ENCODE measurements around the gene CREB3L2. TPM values are rescaled to one million over a fixed set of nuclear protein-coding genes. Genes with fewer than 3 reads are reported as not detected.

CREB3L2 gene
- total RNA-seq, 2 experiments from 2014 or later, result 23.7 to 27.2 TPM

- ChIA-PET CTCF (interaction anchor here (0.6 kb wide), 1 partner anchor 18 kb away, joined by 5 read pairs; no protein-coding TSS in a partner anchor), POLR2A (no interaction called here)
These were observed 136.1 kb downstream of the CREB3L2 start for GRCh38 chr7:137865764-137866163.

- ChIA-PET POLR2A (no interaction called here), CTCF (no interaction called here)
These were observed 138.9 kb downstream of the CREB3L2 start for GRCh38 chr7:137862964-137863363.

- ChIA-PET POLR2A (no interaction called here), CTCF (no interaction called here)
These were observed 139.5 kb downstream of the CREB3L2 start for GRCh38 chr7:137862358-137862757.

- POLR2A ChIA-PET, result no interaction called here
- CTCF ChIA-PET, result no interaction called here
These were observed 141.3 kb downstream of the CREB3L2 start for GRCh38 chr7:137860542-137860941.

- CTCF ChIA-PET, result no interaction called here
These were observed 148.8 kb downstream of the CREB3L2 start for GRCh38 chr7:137853053-137853452.

GRCh38 chr7:137852108-137852507, 149.8 kb downstream of the CREB3L2 start:
- ChIA-PET CTCF (no interaction called here), POLR2A (no interaction called here)

More at GRCh38 chr7:137853053-137853452, 148.8 kb downstream of the CREB3L2 start:
- POLR2A ChIA-PET, result no interaction called here

GRCh38 chr7:137850972-137851945, 150.6 kb downstream of the CREB3L2 start:
- POLR2A ChIA-PET, result no interaction called here

GRCh38 chr7:137850571-137850970, 151.3 kb downstream of the CREB3L2 start:
- ChIA-PET CTCF (no interaction called here), POLR2A (no interaction called here)

More at GRCh38 chr7:137850972-137851945, 150.6 kb downstream of the CREB3L2 start:
- CTCF ChIA-PET, result no interaction called here

- CTCF ChIA-PET, result no interaction called here
- POLR2A ChIA-PET, result no interaction called here
These were observed 153.8 kb downstream of the CREB3L2 start for GRCh38 chr7:137848095-137848494.

GRCh38 chr7:137847568-137848050, 154.3 kb downstream of the CREB3L2 start:
- POLR2A ChIA-PET, result no interaction called here
- CTCF ChIA-PET, result no interaction called here

GRCh38 chr7:137846827-137847567, 154.9 kb downstream of the CREB3L2 start, which contains the start of gene DGKI:
Gene DGKI, minus strand, starts transcription at chr7:137846974.
- ChIA-PET CTCF (no interaction called here), POLR2A (no interaction called here)

- ChIA-PET CTCF (no interaction called here), POLR2A (no interaction called here)
These were observed 155.4 kb downstream of the CREB3L2 start for GRCh38 chr7:137846549-137846826.

- POLR2A ChIA-PET, result no interaction called here
- CTCF ChIA-PET, result no interaction called here
These were observed 157.0 kb downstream of the CREB3L2 start for GRCh38 chr7:137844677-137845425.

GRCh38 chr7:137839903-137840779, 161.7 kb downstream of the CREB3L2 start:
- ChIA-PET CTCF (interaction anchor here (0.5 kb wide), 1 partner anchor 1042 kb away, joined by 3 read pairs; no protein-coding TSS in a partner anchor), POLR2A (no interaction called here)

GRCh38 chr7:137838706-137839315, 163.1 kb downstream of the CREB3L2 start:
- ChIA-PET POLR2A (no interaction called here), CTCF (no interaction called here)

GRCh38 chr7:137836541-137836940, 165.3 kb downstream of the CREB3L2 start:
- ChIA-PET CTCF (no interaction called here), POLR2A (no interaction called here)

- CTCF ChIA-PET, result no interaction called here
- POLR2A ChIA-PET, result no interaction called here
These were observed 165.8 kb downstream of the CREB3L2 start for GRCh38 chr7:137836113-137836509.

- ChIA-PET POLR2A (no interaction called here), CTCF (no interaction called here)
These were observed 166.3 kb downstream of the CREB3L2 start for GRCh38 chr7:137835486-137836112.

- POLR2A ChIA-PET, result no interaction called here
- CTCF ChIA-PET, result no interaction called here
These were observed 167.3 kb downstream of the CREB3L2 start for GRCh38 chr7:137834552-137834951.
